ACHN (cell line): ENCODE measurements around the gene VKORC1.

ENCODE experiments used
- DNase-seq: peaks from one replicate; pipeline ENCODE4 v3.0.0-alpha.2; 2015
- in situ Hi-C: cut with HindIII; loops from 2 replicates; pipeline ENCODE4 v1.10.0; 2017; ENCODE audit warnings: low sequenced_read_pairs, low pct_ligation_motif_present, low pct_unique_long_range_greater_than_20kb

Gene VKORC1

GRCh38 chr16:31042866-31043265, 51.7 kb downstream of the VKORC1 start:
- in situ Hi-C loops: no loop called here
- no peak for DNase-seq
